Stromal cell of bone marrow (primary cell): ENCODE data around the gene HK3.

Experiments used
- DNase-seq: peaks from one replicate; pipeline ENCODE4 v3.0.0-alpha.2; 2012; ENCODE audit warnings: low read depth

The HK3 gene, protein sequence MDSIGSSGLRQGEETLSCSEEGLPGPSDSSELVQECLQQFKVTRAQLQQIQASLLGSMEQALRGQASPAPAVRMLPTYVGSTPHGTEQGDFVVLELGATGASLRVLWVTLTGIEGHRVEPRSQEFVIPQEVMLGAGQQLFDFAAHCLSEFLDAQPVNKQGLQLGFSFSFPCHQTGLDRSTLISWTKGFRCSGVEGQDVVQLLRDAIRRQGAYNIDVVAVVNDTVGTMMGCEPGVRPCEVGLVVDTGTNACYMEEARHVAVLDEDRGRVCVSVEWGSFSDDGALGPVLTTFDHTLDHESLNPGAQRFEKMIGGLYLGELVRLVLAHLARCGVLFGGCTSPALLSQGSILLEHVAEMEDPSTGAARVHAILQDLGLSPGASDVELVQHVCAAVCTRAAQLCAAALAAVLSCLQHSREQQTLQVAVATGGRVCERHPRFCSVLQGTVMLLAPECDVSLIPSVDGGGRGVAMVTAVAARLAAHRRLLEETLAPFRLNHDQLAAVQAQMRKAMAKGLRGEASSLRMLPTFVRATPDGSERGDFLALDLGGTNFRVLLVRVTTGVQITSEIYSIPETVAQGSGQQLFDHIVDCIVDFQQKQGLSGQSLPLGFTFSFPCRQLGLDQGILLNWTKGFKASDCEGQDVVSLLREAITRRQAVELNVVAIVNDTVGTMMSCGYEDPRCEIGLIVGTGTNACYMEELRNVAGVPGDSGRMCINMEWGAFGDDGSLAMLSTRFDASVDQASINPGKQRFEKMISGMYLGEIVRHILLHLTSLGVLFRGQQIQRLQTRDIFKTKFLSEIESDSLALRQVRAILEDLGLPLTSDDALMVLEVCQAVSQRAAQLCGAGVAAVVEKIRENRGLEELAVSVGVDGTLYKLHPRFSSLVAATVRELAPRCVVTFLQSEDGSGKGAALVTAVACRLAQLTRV

DNA sequence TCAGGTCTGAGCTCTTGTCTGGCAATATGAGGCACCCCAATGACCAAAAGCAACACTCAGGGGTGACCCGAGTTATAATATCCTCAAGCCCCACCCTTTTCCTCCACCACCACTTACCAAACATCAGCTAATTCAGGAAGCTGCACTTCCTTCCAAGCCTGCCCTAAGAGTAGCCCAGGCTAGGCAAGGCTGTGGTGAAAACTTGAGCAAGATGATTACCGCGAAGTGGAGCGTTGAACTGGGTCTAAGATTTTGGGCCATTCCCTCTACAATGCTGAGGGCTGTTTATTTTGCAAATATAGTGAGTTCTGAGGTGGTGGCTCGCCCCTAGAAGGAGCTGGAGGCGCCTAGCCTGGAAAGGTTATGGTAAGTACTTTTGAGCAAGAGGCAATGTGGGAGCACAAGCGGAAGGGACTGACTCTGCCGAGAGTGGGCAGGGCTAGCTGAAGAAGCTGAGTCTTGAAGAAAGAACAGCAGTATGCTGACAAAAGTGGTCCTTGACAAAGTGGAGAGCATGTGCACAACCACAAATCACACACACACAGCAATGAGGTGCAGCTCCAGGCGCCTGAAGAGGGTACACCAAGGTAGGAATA, at the start of gene HK3:
HK3 (minus strand) TSS at position 51 of the 596 bp plus-strand sequence. CDS start 3,187 bp downstream, outside the sequence.
- no peak for DNase-seq

DNA sequence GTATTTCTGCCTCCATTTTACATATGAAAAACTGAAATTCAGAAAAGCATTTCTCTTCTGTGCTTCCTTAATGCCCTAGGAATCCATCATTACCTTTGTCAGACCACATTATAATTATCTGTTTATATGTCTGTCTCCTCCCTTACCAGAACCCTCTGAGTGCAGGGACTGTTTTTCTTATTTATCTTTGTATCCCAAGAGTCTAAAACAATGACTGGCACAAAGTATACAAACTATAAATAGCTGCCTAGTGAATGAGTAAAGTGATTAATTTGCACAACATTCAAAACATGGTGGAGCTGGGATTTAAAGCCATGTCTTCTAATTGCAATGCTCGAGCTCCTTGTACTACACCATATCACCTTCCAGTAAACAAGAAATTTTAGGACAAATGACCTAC, 49.3 kb upstream of the HK3 start:
- DNase-seq: no peak

- DNase-seq: no peak
These were observed 48.7 kb upstream of the HK3 start for GRCh38 chr5:176947847-176948246.

- no peak for DNase-seq
These were observed 45.1 kb upstream of the HK3 start for GRCh38 chr5:176944268-176944667.

- no peak for DNase-seq
These were observed 44.7 kb upstream of the HK3 start for GRCh38 chr5:176943816-176944215.

GRCh38 chr5:176941951-176942350, 42.8 kb upstream of the HK3 start:
- DNase-seq: no peak

DNA sequence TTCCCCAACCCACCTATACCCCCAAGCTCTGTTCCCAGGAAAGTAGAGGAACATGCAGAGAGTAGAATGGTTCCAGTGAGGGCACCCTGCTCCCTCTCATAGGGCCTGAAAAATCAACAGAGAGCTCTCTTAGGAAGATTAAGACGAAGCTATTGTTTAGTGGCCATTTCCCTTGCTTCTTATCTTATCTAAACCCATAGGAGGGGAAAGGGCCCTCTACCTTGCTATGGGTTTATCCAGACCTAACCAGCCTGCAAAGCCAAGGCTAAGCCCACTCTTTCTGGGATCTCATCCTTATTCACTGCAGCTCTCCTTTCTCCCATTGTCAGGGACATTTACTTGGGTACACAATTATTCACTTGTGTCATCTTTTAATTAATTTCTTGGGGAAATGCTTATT, 39.3 kb upstream of the HK3 start:
- DNase-seq: no peak

- DNase-seq: no peak
These were observed 35.9 kb upstream of the HK3 start for GRCh38 chr5:176935017-176935416.

DNA sequence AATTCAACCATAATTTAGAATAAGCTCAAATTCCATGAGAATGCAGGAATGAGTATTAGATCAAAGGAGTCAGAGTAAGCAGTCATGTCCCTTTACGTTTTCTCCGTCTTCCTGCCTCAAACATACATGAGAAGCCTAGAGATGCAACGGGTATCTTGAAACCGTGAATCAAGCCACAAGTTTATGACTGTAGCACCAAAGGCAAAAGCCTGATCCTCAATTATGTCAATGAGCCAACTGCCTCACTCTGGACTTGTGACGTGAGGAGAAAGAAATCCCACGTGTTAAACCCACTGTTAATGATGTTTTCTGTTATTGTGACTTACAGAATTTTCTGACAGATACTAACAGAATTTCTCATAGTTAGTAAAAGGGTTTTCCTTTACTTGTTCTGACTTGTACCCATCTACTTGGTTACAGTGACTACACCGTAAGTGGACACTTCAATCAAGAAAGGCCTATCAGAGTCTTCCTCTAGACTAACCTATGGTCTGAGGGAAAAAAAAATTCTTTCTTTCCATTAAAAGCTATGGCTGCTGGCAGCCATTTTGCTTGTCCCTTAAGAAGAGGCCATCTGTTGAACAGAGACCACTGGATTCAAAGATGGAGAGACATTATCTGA, 35.3 kb upstream of the HK3 start:
- no peak for DNase-seq

GRCh38 chr5:176929654-176930053, 30.5 kb upstream of the HK3 start:
- DNase-seq: no peak

DNA sequence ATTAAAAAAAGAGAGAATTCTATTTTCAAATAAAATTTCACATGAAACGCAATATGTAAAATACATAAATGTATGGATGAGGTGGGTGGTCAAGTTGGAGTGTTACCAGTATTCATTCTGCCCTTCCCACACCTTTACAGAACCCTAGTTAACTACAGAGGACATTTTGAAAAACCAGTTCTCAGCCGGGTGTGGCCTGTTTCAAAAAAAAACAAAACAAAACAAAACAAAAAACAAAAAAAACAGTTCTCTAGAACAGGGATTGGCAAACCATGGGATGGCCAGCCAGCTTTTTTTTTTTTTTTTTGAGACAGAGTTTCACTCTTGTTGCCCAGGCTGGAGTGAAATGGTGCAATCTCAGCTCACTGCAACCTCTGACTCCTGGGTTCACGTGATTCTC, 28.4 kb upstream of the HK3 start:
- DNase-seq: no peak

DNA sequence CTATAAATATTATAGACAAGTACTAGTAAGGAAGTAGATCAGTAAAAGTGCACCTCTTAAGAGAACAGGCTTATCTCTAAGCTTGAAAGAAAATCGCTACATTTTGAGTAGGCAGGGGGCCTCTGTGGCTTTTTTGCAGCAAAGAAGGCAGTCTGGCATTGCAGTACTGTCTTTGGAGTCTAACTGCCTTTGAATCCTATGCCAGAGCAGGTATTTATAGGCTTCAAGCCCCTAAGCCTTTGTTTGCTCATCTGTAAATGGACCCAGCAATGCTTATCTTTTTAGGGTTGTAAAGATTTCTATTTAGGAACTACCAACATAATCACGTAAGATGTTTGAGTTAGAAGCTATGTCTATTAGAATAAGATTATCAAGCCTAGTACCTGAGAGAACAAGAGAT, 23.7 kb upstream of the HK3 start:
- DNase-seq: no peak

DNA sequence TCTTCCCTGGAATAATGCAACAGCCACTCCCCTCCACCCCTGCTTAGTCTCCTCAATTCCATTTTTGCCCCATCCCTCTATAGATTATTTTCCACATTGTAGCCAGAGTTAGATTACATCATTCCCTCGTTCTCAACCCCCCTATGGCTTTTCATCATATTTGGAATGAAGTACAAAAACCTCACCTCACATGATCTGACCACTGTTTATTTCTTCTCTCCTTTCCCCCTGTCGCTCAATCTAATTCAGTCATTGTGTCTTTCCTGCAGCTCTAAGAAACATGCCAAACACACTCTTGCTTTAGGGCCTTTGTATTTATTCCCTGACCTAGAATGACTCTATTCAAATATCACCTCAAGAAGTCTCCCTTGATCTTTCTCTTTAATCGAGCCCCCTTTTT, 22.6 kb upstream of the HK3 start:
- no peak for DNase-seq

DNA sequence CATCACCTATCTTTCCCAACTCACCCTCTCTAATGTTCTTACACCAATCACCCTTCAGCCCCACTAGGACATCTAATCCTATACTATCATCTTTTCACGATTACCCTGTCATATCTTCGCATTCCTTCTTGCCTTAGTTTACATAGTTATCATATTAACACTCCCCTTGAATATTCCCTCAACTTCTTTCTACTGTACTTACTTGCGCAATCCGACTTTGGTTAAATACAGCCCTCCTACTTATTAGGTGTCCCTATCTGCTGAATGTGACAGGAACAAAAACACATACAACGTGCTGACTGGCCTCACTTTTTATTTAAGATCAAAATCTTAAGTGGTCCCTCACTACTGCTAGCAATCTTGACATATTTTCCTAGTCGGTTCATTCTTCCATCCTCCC, 19.5 kb upstream of the HK3 start:
- DNase-seq: no peak

DNA sequence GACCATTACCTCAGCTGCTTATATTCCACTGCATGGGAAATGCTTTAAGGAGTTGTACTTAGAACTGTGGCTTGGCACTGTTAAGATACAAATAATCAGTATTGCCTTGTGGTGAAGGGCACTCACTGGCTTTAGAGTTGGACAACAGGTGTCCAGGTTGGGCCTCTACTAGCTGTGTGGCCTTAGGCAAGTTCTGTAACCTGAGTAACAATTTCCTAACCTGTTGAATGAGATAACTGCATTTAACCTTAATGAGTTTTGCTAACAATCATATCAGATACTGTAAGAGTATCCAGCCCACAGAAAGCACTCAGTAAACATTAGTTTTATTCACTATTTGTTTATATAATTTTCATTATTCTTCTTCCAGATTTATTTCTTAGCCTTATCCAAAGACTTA, 17.2 kb upstream of the HK3 start:
- no peak for DNase-seq

DNA sequence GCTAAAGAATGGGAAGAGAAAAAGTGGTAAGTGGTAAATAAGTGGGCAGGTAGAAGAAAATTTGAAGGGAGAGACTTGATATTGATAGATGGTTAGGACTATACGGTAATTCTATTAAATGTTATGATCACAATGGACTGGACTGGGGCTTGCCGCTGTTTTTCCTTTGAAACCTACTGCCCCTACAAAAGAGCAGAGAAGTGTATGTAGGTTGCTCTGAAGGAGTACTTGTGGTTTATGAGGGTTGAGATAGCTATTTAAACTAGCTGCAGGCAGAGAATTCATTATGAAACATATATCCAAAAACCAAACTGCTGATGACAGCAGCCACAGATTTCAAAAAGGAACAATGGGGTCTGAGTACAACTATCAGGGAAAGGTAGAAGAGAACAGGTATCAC, 16.8 kb upstream of the HK3 start:
- no peak for DNase-seq

DNA sequence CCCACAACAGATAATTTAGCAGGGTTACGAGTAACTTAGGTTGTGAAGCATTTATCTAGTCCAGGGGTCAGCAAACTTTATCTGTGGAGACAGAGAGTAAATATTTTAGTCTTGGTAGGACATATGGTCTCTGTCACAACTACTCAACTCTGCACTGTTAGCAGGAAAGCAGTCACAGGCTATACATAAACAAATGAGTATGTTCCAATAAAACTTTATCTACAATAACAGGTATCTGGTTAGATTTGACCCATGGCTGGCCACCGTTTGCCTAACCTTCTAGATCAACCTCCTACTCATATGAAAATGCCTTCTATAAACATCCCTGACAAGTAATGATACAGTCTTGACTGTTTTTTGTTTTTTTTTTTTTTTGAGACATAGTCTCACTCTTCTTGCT, 13.0 kb upstream of the HK3 start:
- no peak for DNase-seq

DNA sequence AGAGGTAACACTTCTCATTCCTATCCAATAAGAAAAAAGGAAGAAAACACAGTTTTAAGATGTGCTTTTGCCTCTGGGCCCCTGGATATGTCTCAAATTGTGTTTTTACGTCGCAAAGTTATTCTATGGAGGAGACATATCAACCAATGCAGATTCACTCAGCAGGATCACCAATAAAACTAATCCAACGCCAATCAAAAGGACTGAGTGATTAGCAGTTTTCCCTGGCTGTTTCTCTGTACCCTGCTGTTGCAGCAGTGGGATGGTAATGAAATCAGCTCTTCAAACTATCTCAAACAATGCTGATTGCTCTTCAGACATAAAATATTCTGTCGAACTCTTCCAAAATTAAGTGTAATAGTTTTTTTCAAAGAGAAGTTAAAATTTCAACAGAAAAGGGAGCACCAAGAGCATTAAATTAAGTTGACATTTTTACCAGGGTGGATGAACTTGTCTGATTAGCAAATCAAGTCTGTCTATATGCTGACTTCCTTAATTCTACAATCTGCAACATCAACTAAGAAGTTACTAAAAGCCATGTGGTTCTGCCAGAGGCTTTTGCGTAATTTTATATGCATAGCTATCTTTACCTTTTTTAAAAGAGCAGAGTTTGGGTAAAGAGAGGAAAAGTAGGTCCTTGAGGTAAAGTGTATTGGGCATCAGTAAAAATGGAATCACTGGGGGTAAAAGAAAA, 9.7 kb upstream of the HK3 start:
- DNase-seq: no peak

DNA sequence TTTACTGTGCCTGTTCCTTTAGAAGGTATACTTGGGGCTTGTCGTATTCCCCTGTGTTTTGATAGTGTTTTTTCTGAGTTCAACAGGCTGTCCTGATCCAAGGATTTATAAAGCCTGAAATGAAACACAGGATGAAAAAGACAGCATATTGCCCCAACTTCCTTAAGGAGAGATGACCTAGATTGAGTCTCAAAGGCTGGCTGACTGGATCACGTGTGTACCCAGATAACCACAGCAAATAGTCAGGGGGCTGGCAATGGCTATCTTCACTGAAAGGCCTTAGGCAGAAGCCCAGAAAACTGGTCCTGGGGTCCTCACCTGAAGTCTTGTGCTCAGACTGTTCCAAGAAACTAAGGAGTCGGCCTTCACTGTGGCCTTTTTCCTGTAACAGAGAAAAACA, 7.7 kb upstream of the HK3 start:
- no peak for DNase-seq

DNA sequence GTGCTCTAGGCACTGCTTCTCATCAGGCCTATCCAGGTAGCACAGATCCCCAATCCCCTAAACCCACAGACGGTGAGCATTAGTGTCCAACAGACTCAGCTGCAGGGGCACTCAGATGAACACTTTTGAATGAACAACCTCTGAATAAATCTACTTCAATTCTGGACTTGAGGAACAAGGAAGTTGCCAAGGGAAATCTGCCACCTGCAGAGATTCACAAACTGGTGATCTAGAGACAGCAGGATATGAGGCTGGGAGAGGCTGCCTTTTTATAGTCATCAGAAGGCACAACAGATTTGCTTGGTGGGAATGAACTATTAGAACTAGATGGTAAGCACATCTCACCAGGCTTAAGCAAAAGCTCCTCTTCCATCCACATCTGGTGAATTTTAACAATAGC, 7.0 kb upstream of the HK3 start:
- no peak for DNase-seq

DNA sequence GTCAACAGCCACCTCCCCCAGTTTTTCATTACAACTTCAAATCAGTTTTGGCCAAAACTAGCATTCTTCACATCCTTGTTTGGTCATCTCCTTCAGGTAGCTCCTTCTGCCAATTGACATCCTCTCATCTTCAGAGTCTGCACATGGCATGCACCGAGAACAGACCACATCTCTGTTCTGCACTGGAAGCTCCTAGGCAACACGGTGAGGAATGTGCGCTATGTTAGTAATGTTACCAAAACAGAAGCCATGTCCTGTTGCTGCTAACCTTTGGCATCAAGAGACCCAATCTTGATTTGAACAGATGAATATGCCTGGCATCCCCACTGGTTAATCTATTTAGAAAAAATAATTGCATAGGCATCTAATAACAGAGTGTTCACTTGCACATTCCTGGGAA, 5.1 kb upstream of the HK3 start:
- DNase-seq: no peak
